Neural crest cell (in vitro differentiated cells): ENCODE measurements around the gene HTR7. TPM values are rescaled to one million over a fixed set of nuclear protein-coding genes. Genes with fewer than 3 reads are reported as not detected.
"Not testable (repeated sequence)": the region's sequence is repeated elsewhere in the genome, so short reads cannot be mapped to it uniquely, and the experiment has no call there.

Experiments used
- DNase-seq: peaks from one replicate; pipeline ENCODE4 v3.0.0; 2021; ENCODE audit warnings: low read depth, mixed read lengths, low spot score
- H3K27ac Mint-ChIP-seq: one replicate; pipeline ENCODE4 v1.8.0; 2021; ENCODE audit warnings: mild to moderate bottlenecking, mixed read lengths; ENCODE audit not compliant: unreplicated experiment
- H3K27me3 Mint-ChIP-seq: 2 replicates; pipeline ENCODE4 v1.8.0; 2021; ENCODE audit warnings: low read depth, mild to moderate bottlenecking, mixed read lengths
- H3K36me3 Mint-ChIP-seq: 2 replicates; pipeline ENCODE4 v1.8.0; 2021; ENCODE audit warnings: low read depth, mild to moderate bottlenecking, mixed read lengths
- H3K4me1 Mint-ChIP-seq: 2 replicates; pipeline ENCODE4 v1.8.0; 2021; ENCODE audit warnings: mixed read lengths
- H3K4me3 Mint-ChIP-seq: one replicate; pipeline ENCODE4 v1.8.0; 2021; ENCODE audit warnings: mild to moderate bottlenecking, mixed read lengths
- H3K9me3 Mint-ChIP-seq: 2 replicates; pipeline ENCODE4 v1.8.0; 2021; ENCODE audit warnings: mixed read lengths
- total RNA-seq: library from RNA; stranded (reverse); gene quantifications from 2 replicates; pipeline ENCODE4 v1.2.1, GENCODE V29; 2021
- TF ChIP-seq, protein P1 (sequence below): fragments of 200-600 bp; sonication (generic); conservative IDR thresholded peaks from 2 replicates; pipeline ENCODE4 v1.5.0; 2021; ENCODE audit warnings: antibody characterized with exemption, mild to moderate bottlenecking

Gene HTR7
- total RNA-seq, 1 donor from 2014 or later = 0.09 TPM

DNA sequence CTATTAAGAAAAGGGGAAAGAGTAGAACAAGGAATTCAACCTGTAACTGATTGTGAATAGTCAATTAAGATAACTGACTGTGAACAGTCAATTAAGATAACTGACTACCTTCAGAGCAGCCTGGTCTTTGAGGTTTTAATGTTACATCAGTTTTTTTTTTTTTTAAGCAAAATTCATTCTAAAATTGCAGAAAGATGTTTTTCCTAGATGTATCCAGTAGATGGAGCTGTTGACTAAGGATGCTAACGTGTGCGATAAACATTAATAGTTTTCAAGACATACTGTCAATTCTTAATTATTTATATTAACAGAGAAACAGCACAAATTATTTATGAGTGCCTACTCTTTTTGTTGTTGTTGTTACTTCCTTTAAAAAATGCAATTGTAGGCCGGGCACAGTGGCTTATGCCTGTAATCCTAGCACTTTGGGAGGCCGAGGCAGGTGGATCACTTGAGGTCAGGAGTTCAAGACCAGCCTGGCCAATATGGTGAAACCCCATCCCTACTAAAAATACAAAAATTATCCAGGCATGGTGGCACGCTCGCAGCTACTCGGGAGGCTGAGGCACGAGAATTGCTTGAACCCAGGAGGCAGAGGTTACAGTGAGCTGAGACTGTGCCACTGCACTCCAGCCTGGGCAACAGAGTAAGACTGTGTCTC lies 22.4 kb upstream of the HTR7 start:
- not testable (repeated sequence) for H3K4me3 Mint-ChIP-seq, H3K36me3 Mint-ChIP-seq, H3K4me1 Mint-ChIP-seq, H3K9me3 Mint-ChIP-seq, H3K27ac Mint-ChIP-seq, DNase-seq, H3K27me3 Mint-ChIP-seq
- TF ChIP-seq, protein P1, sequence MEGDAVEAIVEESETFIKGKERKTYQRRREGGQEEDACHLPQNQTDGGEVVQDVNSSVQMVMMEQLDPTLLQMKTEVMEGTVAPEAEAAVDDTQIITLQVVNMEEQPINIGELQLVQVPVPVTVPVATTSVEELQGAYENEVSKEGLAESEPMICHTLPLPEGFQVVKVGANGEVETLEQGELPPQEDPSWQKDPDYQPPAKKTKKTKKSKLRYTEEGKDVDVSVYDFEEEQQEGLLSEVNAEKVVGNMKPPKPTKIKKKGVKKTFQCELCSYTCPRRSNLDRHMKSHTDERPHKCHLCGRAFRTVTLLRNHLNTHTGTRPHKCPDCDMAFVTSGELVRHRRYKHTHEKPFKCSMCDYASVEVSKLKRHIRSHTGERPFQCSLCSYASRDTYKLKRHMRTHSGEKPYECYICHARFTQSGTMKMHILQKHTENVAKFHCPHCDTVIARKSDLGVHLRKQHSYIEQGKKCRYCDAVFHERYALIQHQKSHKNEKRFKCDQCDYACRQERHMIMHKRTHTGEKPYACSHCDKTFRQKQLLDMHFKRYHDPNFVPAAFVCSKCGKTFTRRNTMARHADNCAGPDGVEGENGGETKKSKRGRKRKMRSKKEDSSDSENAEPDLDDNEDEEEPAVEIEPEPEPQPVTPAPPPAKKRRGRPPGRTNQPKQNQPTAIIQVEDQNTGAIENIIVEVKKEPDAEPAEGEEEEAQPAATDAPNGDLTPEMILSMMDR = peak; percentile 81

DNA sequence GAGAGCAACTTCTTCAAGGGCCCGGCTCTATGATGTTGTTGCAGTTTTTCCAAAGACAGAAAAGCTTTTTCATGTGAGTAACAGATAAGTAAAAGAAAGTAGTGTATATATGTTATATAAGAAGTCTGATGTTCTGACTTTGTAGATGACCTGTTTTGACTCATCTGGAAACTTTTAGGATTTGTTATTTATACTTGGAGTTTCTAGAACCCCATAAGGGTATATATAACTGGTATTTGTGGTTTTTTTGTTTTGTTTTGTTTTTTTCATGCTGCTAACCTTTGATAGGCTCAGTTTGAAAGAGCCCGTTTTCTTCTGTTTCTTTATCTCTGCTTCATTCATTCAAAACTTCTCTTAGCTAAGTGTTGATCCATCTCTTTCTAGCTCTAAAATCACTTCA lies 21.2 kb upstream of the HTR7 start:
- Mint-ChIP-seq H3K27ac (no peak overlapping the region), H3K27me3 (no peaks in the 10 kb centered on the region), H3K4me3 (no peak overlapping the region), H3K36me3 (no peaks in the 10 kb centered on the region), H3K9me3 (no peaks in the 10 kb centered on the region), H3K4me1 (peaks cover 3% of the 10 kb centered on the region)
- TF ChIP-seq, protein P1 = no peak
- DNase-seq = no peak

GRCh38 chr10:90872648-90873020 lies 14.8 kb upstream of the HTR7 start:
- H3K36me3 Mint-ChIP-seq = peaks cover 4% of the 10 kb centered on the region
- TF ChIP-seq, protein P1 = no peak
- peaks cover 32% of the 10 kb centered on the region for H3K4me1 Mint-ChIP-seq
- H3K27ac Mint-ChIP-seq = no peak overlapping the region
- peak overlapping the region; percentile 98 for H3K4me3 Mint-ChIP-seq
- peaks cover 10% of the 10 kb centered on the region for H3K9me3 Mint-ChIP-seq
- DNase-seq = no peak
- H3K27me3 Mint-ChIP-seq = peaks cover 27% of the 10 kb centered on the region

DNA sequence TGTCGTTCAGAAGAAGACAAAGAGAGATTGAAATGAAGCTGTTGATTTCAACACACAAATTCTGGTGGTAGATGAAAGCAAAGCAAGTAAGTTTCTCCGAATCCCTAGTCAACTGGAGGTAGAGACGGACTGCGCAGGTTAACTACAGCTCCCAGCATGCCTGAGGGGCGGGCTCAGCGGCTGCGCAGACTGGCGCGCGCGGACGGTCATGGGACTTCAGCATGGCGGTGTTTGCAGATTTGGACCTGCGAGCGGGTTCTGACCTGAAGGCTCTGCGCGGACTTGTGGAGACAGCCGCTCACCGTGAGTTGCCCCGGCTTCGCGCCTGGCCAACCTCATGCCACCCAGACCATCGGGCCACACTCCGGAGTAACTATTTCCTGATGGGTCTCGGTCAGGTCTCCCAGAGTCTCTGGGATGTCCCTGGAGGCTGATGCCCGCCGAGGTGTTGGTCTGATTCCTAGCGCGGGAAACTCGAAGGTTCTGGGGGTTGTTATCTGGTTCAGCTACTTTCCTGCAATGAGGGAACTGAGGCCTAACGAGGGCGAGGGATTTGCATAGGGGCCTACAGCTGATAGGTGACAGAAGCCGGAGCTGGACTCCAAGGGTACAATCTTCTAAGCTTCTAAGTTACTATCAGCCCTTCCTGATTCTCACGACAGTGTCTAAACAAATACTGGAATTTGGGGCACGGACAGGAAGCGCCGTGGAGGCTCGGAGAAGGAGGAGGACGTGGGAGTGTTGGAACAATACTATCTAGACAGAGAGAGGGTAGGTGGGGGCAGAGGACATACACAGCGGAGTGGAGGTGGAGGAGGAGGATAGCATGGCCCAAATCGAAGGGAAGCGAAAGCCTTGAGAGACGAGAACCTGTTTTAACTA lies 14.2 kb upstream of the HTR7 start, which contains the start of gene RPP30:
Gene RPP30 (plus strand): TSS at position 209 of the 882 bp plus-strand sequence. CDS start 13 bp downstream, at position 222.
- H3K27ac Mint-ChIP-seq = peak within 1 kb of the TSS; percentile 93
- H3K4me1 Mint-ChIP-seq = peaks cover 32% of the 10 kb centered on the region
- DNase-seq = peak; percentile 67
- H3K4me3 Mint-ChIP-seq = peak within 1 kb of the TSS; percentile 98
- TF ChIP-seq, protein P1 = no peak
- peaks cover 10% of the 10 kb centered on the region for H3K9me3 Mint-ChIP-seq
- H3K36me3 Mint-ChIP-seq = peaks cover 4% of the 10 kb centered on the region
- H3K27me3 Mint-ChIP-seq = peaks cover 33% of the 10 kb centered on the region

GRCh38 chr10:90871279-90871765 lies 13.5 kb upstream of the HTR7 start:
- peaks cover 32% of the 10 kb centered on the region for H3K4me1 Mint-ChIP-seq
- peak overlapping the region; percentile 93 for H3K27ac Mint-ChIP-seq
- H3K36me3 Mint-ChIP-seq = peaks cover 4% of the 10 kb centered on the region
- H3K27me3 Mint-ChIP-seq = peaks cover 40% of the 10 kb centered on the region
- peak; percentile 54 for DNase-seq
- H3K4me3 Mint-ChIP-seq = peak overlapping the region; percentile 98
- H3K9me3 Mint-ChIP-seq = peaks cover 10% of the 10 kb centered on the region
- TF ChIP-seq, protein P1 = peak; percentile 70
